ENCODE results near the gene TXN. TPM values are rescaled to one million over a fixed set of nuclear protein-coding genes. Genes with fewer than 3 reads are reported as not detected.

The TXN gene
- total RNA-seq, result 100 to 1,000 TPM; 125 to 287 (median 216) TPM
- long read RNA-seq, transcript TXN-202 (5 exons, 869 nt), result major isoform, 380 of 395 reads
- long read RNA-seq, partial matches to known transcripts, result 5 of 395 reads
- long read RNA-seq, other reads (novel, unspliced or antisense), result 10 of 395 reads

- Histone ChIP-seq H3K27me3 (no peaks in the 10 kb centered on the region), H3K9me3 (no peaks in the 10 kb centered on the region), H3K27ac (peak within 1 kb of the TSS; percentile 89 to 96 (median 94)), H3K4me3 (peak within 1 kb of the TSS; percentile 86 to 95 (median 89)), H3K36me3 (no peaks in the 10 kb centered on the region), H3K4me1 (peaks cover 0 to 47% (median 8%) of the 10 kb centered on the region in 4 donors)
- WGBS (ENCODE audit: insufficient coverage, low coverage, low lambda C conversion rate, missing lambda C conversion rate), result 0% methylated on average over 3 of the region's 65 CpGs
- intact Hi-C loops (cut with DNase I), result no loop called here
- ATAC-seq (peak; percentile 80 to 93 (median 86)), DNase-seq (peak; percentile 93 to 94 (median 93))
- TF ChIP-seq CTCF (IDR thresholded peaks at IDR 0.05) (no peak), POLR2A (IDR thresholded peaks at IDR 0.05) (peak; percentile 96)
Observed at GRCh38 chr9:110256380-110257096, at the start of gene TXN. TXN (minus strand) TSS chr9:110256507; CDS start chr9:110256435, 72 bp downstream.

GRCh38 chr9:110303133-110303532 is 46.8 kb upstream of the TXN start:
- TF ChIP-seq CTCF (IDR thresholded peaks at IDR 0.05) (no peak), POLR2A (IDR thresholded peaks at IDR 0.05) (no peak)
- H3K9me3 ChIP-seq, result no peaks in the 10 kb centered on the region
- intact Hi-C loops (cut with DNase I), result no loop called here
- H3K27ac ChIP-seq, result no peak overlapping the region
- 60% methylated on average over 1 of the region's 1 CpG for WGBS (ENCODE audit: insufficient coverage, low coverage, low lambda C conversion rate, missing lambda C conversion rate)
- ATAC-seq (peak in 3 of 4 donors; percentile 59 to 76 (median 66)), DNase-seq (no peak)
- H3K36me3 ChIP-seq, result no peaks in the 10 kb centered on the region
- H3K4me1 ChIP-seq, result no peaks in the 10 kb centered on the region
- no peak overlapping the region for H3K4me3 ChIP-seq
- H3K27me3 ChIP-seq, result no peaks in the 10 kb centered on the region

GRCh38 chr9:110298043-110298605 is 41.8 kb upstream of the TXN start:
- intact Hi-C loops (cut with DNase I), result no loop called here
- TF ChIP-seq CTCF (IDR thresholded peaks at IDR 0.05) (no peak), POLR2A (IDR thresholded peaks at IDR 0.05) (no peak)
- WGBS (ENCODE audit: insufficient coverage, low coverage, low lambda C conversion rate, missing lambda C conversion rate), result 46% methylated on average over 2 of the region's 2 CpGs

DNA sequence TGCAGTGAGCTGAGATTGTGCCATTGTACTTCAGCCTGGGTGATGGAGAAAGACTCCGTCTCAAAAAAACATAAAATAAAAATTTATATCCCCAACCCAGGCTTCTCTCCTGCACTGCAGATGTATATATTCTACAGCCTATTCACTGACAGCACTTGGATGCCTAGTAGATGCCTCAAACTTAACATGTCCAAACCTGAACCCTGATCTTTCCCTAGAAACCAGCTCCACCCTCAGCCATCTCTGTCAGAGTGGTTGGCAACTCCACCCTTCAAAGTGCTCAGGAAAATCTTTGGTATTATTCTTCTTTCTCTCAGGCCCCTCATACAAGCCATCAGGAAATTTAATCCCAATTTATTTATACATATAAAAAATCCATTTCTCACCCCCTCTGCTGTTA is 36.9 kb upstream of the TXN start:
- TF ChIP-seq POLR2A (IDR thresholded peaks at IDR 0.05) (no peak), CTCF (IDR thresholded peaks at IDR 0.05) (no peak)
- 100% methylated on average over 1 of the region's 1 CpG for WGBS (ENCODE audit: insufficient coverage, low coverage, low lambda C conversion rate, missing lambda C conversion rate)
- ATAC-seq (no peak), DNase-seq (no peak)
- intact Hi-C loops (cut with DNase I), result no loop called here
- H3K4me1 ChIP-seq, result no peaks in the 10 kb centered on the region
- H3K27me3 ChIP-seq, result no peaks in the 10 kb centered on the region
- H3K9me3 ChIP-seq, result no peaks in the 10 kb centered on the region
- H3K27ac ChIP-seq, result no peak overlapping the region
- H3K4me3 ChIP-seq, result no peak overlapping the region
- no peaks in the 10 kb centered on the region for H3K36me3 ChIP-seq

More at GRCh38 chr9:110298043-110298605, 41.8 kb upstream of the TXN start:
- Histone ChIP-seq H3K4me1 (no peaks in the 10 kb centered on the region), H3K27me3 (no peaks in the 10 kb centered on the region), H3K9me3 (no peaks in the 10 kb centered on the region), H3K4me3 (no peak overlapping the region), H3K27ac (no peak overlapping the region), H3K36me3 (no peaks in the 10 kb centered on the region)
- no peak for DNase-seq
- ATAC-seq, result no peak
